GM18526 (cell line): ENCODE results near the gene EPHA5.

Source experiments
- POLR2A ChIP-seq: IDR thresholded peaks from 3 replicates; pipeline ENCODE4 v1.6.1; 2011; ENCODE audit not compliant: insufficient read length; ENCODE audit errors: extremely low read depth

Gene EPHA5

GRCh38 chr4:65670331-65671031 is at the start of gene EPHA5:
TSS of gene EPHA5 (minus strand) at chr4:65670489. CDS start at chr4:65669742, 747 bp downstream.
- no peak for TF ChIP-seq POLR2A

GRCh38 chr4:65719635-65720034 is 49.3 kb upstream of the EPHA5 start:
- TF ChIP-seq POLR2A = no peak

GRCh38 chr4:65698631-65699030 is 28.3 kb upstream of the EPHA5 start:
- TF ChIP-seq POLR2A = no peak

GRCh38 chr4:65696436-65696835 is 26.1 kb upstream of the EPHA5 start:
- TF ChIP-seq POLR2A = no peak

GRCh38 chr4:65671372-65671771 is 1.1 kb upstream of the EPHA5 start:
- no peak for TF ChIP-seq POLR2A

- no peak for TF ChIP-seq POLR2A
Observed at GRCh38 chr4:65670020-65670330, 314 bp downstream of the EPHA5 start.

GRCh38 chr4:65669111-65670019 is 924 bp downstream of the EPHA5 start:
- no peak for TF ChIP-seq POLR2A

- no peak for TF ChIP-seq POLR2A
Observed at GRCh38 chr4:65668201-65669089, 1.8 kb downstream of the EPHA5 start.

GRCh38 chr4:65667506-65668041 is 2.7 kb downstream of the EPHA5 start:
- TF ChIP-seq POLR2A = no peak

- no peak for TF ChIP-seq POLR2A
Observed at GRCh38 chr4:65665771-65666523, 4.3 kb downstream of the EPHA5 start.

GRCh38 chr4:65661471-65661870 is 8.8 kb downstream of the EPHA5 start:
- TF ChIP-seq POLR2A = no peak

- TF ChIP-seq POLR2A = no peak
Observed at GRCh38 chr4:65658117-65658516, 12.2 kb downstream of the EPHA5 start.

GRCh38 chr4:65656008-65656407 is 14.3 kb downstream of the EPHA5 start:
- no peak for TF ChIP-seq POLR2A

- TF ChIP-seq POLR2A = no peak
Observed at GRCh38 chr4:65654976-65655375, 15.3 kb downstream of the EPHA5 start.

- no peak for TF ChIP-seq POLR2A
Observed at GRCh38 chr4:65653740-65654361, 16.4 kb downstream of the EPHA5 start.

- TF ChIP-seq POLR2A = no peak
Observed at GRCh38 chr4:65651751-65652150, 18.5 kb downstream of the EPHA5 start.
